D721Med (cell line): ENCODE measurements around the gene GSTA3.
"Not testable (repeated sequence)": the region's sequence is repeated elsewhere in the genome, so short reads cannot be mapped to it uniquely, and the experiment has no call there.

Source experiments
- DNase-seq: peaks from one replicate; pipeline ENCODE4 v3.0.0; 2011; ENCODE audit warnings: low spot score; ENCODE audit not compliant: insufficient read length
- FAIRE-seq: peaks from 2 replicates; lab custom pipeline; 2011; peaks lifted over from hg19 to GRCh38; lab: Jason Lieb, UNC
- CTCF ChIP-seq: IDR thresholded peaks from 2 replicates; pipeline ENCODE4 v1.5.1; 2012; ENCODE audit warnings: mild to moderate bottlenecking, control low read depth; ENCODE audit not compliant: insufficient read depth; ENCODE audit errors: missing control alignments

GSTA3 gene

DNA sequence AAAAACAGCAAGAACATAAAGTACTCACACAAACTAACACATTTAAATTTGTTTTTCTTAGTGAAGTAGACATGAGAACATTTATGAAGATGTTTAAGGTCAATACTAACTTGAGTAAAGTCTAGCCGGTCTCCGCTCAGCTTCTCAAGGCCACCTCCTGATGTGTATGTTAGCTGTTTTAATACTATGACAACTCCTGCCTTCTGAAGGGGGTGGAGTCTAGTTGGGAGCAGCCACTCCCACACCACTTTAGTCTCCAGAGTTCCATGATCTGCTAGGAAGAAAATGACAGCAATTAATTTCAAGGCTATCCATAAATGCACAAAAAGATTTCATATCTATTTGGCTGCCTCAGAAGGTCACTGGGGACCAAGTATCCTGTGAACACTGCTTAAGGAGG is at the start of gene GSTA3:
GSTA3 (minus strand) TSS at position 168 of the 400 bp plus-strand sequence. CDS start 3,864 bp downstream, outside the sequence.
- TF ChIP-seq CTCF = no peak
- DNase-seq (no peak), FAIRE-seq (no peak)

DNA sequence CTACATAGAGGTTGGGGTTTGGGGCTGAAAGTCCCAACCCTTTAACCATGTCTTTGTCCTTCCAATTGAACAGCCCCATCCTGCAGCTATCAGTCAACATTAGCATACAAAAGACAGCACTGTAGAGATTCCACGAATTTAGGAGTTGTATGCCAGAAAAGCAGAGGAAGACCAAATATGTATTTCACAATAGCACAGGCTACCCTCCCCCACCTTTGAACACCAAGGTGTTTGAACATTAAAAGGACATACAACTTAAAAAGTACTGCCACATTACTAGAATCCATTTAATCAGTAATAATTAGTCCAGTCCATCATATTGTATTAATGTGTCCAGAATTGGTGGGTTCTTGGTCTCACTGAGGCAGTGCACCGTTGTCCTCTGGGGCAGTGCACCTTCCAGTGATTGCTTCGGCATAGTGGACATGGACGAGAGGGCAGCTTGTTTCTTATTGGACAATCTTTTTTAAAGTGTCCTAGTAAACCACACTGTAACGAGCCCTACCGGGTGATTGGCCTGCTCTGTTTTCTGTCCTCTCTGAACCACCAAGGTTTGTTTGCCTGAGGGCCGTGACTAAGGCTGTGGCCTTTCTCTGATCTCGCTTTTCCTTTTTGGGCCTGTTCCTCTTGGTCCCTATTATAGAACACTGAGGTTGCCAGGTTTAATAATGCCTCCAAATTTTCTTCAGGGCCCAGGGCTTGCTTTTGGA is 49.2 kb upstream of the GSTA3 start:
- no peak for DNase-seq
- FAIRE-seq = no peak
- TF ChIP-seq CTCF = no peak

DNA sequence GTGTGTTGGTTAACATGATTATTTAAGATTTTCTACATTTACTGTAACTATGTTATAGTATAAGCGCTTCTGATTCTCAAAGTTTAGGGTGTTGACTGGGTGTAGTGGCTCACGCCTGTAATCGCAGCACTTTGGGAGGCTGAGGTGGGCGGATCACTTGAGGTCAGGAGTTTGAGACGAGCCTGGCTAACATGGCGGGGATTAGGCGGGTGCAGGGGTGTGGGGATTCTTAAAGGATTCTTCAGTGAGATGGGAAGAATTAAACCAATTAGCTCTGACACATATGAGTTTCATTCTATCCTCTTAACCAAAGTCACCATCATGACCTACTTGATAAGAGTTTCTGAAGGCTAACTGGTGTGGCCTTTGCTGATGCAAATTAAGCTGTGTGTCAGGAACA is 46.4 kb upstream of the GSTA3 start:
- peak; percentile 41 for DNase-seq
- TF ChIP-seq CTCF = no peak
- peak; percentile 79 for FAIRE-seq

- FAIRE-seq (no peak), DNase-seq (no peak)
Observed at GRCh38 chr6:52953911-52954839, 44.7 kb upstream of the GSTA3 start.

DNA sequence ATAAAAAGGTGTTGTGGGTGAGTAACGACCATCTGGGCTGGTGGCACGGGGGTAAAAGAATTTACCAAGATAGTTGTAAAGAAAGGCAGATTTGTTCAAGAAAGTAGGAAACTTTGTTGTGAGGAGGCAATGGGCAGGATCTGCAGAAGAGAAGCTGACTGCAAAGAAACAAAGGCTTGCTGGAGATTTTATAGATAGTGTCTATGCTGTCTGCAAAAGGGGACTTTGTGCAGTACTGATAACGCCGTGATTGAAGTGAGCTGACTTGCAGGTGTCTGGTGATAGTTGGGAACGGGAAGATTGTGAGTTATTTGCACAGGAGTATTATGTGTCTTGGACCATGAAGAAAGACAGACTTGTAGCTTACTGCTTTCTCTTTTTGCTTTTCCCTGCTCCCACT is 36.8 kb upstream of the GSTA3 start:
- FAIRE-seq (no peak), DNase-seq (no peak)

More at GRCh38 chr6:52953911-52954839, 44.7 kb upstream of the GSTA3 start:
- TF ChIP-seq CTCF = no peak

GRCh38 chr6:52942821-52943220 is 33.3 kb upstream of the GSTA3 start:
- FAIRE-seq = not testable (repeated sequence)

More for the DNA sequence above, 36.8 kb upstream of the GSTA3 start:
- no peak for TF ChIP-seq CTCF

DNA sequence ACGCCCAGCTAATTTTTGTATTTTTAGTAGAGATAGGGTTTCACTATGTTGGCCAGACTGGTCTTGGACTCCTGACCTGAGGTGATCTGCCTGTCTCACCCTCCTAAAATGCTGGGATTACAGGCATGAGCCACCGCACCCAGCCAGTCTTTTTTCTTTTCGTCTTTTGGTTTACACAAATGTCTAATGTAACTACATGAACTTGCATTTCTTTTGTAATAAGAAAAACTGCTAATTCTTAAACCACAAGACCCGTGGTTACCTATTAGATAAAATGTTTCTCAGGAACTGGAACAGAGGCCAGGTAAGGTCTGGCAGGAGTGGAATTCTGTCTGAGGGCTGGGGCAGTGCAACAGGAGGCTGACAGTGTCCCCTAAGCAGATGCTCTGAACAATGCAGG is 32.7 kb upstream of the GSTA3 start:
- FAIRE-seq = no peak
- TF ChIP-seq CTCF = no peak
- DNase-seq = no peak

More at GRCh38 chr6:52942821-52943220, 33.3 kb upstream of the GSTA3 start:
- not testable (repeated sequence) for DNase-seq
